Type B pancreatic cell (in vitro differentiated cells): ENCODE measurements around the gene C12orf42. TPM values are rescaled to one million over a fixed set of nuclear protein-coding genes. Genes with fewer than 3 reads are reported as not detected.

Experiments
- DNase-seq: peaks from one replicate; pipeline ENCODE4 v3.0.0; 2021; ENCODE audit warnings: mixed read lengths; ENCODE audit not compliant: unreplicated experiment; ENCODE audit errors: extremely low spot score
- H3K27ac Mint-ChIP-seq: 2 replicates; pipeline ENCODE4 v1.8.0; 2021; ENCODE audit warnings: mild to moderate bottlenecking, mixed read lengths
- H3K27me3 Mint-ChIP-seq: 2 replicates; pipeline ENCODE4 v1.8.0; 2021; ENCODE audit warnings: mixed read lengths
- H3K36me3 Mint-ChIP-seq: 2 replicates; pipeline ENCODE4 v1.8.0; 2021; ENCODE audit warnings: mixed read lengths
- H3K4me1 Mint-ChIP-seq: one replicate; pipeline ENCODE4 v1.8.0; 2021; ENCODE audit warnings: mixed read lengths; ENCODE audit not compliant: unreplicated experiment
- H3K4me3 Mint-ChIP-seq: 2 replicates; pipeline ENCODE4 v1.8.0; 2021; ENCODE audit warnings: mild to moderate bottlenecking, mixed read lengths
- H3K9me3 Mint-ChIP-seq: 2 replicates; pipeline ENCODE4 v1.8.0; 2021; ENCODE audit warnings: mixed read lengths
- total RNA-seq: library from RNA; stranded (reverse); gene quantifications from 2 replicates; pipeline ENCODE4 v1.2.1, GENCODE V29; 2021; ENCODE audit warnings: low replicate concordance
- TF ChIP-seq, protein P1 (sequence below): fragments of 200-600 bp; sonication (generic); conservative IDR thresholded peaks from 2 replicates; pipeline ENCODE4 v1.5.0; 2021; ENCODE audit warnings: antibody characterized with exemption, mild to moderate bottlenecking

Gene C12orf42
- total RNA-seq, 1 donor from 2014 or later = not detected

DNA sequence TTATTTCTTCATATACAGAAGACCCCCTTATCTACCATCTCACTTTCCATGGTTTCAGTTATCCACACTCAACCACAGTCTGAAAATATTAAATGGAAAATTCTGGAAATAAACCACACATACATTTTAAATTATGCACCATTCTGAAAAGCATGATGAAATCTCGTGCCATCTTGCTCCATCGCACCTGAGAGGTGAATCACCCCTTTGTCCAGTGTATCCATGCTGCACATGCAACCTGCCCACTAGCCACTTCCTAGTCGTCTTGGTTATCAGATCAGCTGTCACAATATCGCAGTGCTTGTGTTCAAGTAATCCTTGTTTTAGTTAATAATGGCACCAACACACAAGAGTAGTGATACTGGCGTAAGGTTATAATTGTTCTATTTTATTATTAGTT, 145.7 kb downstream of the C12orf42 start:
- Mint-ChIP-seq H3K4me3 (no peak overlapping the region), H3K27me3 (peaks cover 3% of the 10 kb centered on the region), H3K36me3 (no peaks in the 10 kb centered on the region), H3K27ac (no peak overlapping the region), H3K4me1 (peaks cover 4% of the 10 kb centered on the region), H3K9me3 (peaks cover 9% of the 10 kb centered on the region)
- TF ChIP-seq, protein P1, sequence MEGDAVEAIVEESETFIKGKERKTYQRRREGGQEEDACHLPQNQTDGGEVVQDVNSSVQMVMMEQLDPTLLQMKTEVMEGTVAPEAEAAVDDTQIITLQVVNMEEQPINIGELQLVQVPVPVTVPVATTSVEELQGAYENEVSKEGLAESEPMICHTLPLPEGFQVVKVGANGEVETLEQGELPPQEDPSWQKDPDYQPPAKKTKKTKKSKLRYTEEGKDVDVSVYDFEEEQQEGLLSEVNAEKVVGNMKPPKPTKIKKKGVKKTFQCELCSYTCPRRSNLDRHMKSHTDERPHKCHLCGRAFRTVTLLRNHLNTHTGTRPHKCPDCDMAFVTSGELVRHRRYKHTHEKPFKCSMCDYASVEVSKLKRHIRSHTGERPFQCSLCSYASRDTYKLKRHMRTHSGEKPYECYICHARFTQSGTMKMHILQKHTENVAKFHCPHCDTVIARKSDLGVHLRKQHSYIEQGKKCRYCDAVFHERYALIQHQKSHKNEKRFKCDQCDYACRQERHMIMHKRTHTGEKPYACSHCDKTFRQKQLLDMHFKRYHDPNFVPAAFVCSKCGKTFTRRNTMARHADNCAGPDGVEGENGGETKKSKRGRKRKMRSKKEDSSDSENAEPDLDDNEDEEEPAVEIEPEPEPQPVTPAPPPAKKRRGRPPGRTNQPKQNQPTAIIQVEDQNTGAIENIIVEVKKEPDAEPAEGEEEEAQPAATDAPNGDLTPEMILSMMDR = no peak
- no peak for DNase-seq

DNA sequence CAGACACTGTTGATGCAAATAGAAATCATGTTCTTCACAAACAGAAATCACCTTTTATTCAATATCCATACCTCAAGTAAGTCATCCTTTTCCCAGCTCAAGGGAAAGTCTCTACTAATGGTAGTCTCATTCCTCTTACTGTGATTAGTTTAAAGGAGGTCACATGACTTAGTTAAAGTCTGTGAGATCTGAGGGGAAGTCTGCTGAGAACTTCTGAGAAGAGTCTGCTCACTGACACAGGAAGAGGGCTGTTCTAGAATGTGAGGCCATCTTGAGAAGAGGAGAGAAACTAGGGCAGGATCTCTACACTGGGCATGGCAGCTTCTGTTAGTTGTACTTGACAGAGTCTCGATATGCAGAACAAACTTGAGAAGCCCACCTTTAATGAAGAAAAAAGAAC, 146.8 kb downstream of the C12orf42 start:
- no peak overlapping the region for H3K4me3 Mint-ChIP-seq
- no peak overlapping the region for H3K27ac Mint-ChIP-seq
- DNase-seq = no peak
- H3K27me3 Mint-ChIP-seq = peaks cover 3% of the 10 kb centered on the region
- H3K4me1 Mint-ChIP-seq = peaks cover 4% of the 10 kb centered on the region
- no peaks in the 10 kb centered on the region for H3K36me3 Mint-ChIP-seq
- peaks cover 4% of the 10 kb centered on the region for H3K9me3 Mint-ChIP-seq
- TF ChIP-seq, protein P1 = no peak

DNA sequence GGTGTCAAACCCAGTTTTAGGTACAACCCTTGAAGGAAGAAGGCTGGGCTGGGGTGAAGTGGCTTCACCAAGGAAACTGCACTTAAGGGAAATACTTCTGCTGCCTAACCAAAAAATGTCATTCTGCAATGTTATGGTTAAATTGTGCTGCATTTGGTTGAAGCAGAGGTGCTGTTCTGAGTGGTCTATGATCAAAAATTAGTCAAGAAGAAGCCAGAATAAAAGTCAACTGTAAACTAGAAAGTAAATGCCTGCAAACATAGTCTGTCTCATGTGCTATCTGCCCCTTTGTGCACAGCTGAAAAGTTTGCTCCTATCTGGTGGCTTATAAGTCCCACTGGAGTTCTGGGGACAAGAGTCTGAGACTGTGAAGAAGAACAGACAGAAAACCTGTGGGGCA, 158.8 kb downstream of the C12orf42 start:
- H3K4me1 Mint-ChIP-seq = no peaks in the 10 kb centered on the region
- no peak overlapping the region for H3K27ac Mint-ChIP-seq
- no peak for DNase-seq
- H3K27me3 Mint-ChIP-seq = peaks cover 10% of the 10 kb centered on the region
- H3K36me3 Mint-ChIP-seq = no peaks in the 10 kb centered on the region
- TF ChIP-seq, protein P1 = no peak
- peaks cover 5% of the 10 kb centered on the region for H3K9me3 Mint-ChIP-seq
- H3K4me3 Mint-ChIP-seq = no peak overlapping the region

DNA sequence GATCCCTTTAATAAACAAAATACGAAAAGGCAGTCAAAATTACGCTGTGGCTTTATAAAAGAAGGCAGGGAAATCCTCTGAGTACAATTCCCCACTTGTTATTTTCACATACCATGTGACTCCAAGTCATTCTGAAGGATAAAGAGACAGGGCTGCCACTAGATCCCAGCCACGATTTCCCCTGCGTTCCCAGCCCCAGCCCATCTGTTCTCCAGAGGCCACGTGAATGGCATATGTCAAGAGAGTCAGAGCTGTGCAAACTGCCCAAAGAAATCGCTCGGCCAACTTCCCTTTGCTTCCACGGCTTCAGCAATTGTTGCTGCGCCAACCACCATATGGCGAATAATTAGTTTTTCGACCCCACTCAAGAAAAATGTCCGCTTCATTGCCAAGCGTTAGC, 161.3 kb downstream of the C12orf42 start:
- Mint-ChIP-seq H3K4me3 (no peak overlapping the region), H3K4me1 (no peaks in the 10 kb centered on the region), H3K27me3 (peaks cover 19% of the 10 kb centered on the region), H3K27ac (no peak overlapping the region), H3K36me3 (no peaks in the 10 kb centered on the region), H3K9me3 (no peaks in the 10 kb centered on the region)
- no peak for DNase-seq
- TF ChIP-seq, protein P1 = no peak

DNA sequence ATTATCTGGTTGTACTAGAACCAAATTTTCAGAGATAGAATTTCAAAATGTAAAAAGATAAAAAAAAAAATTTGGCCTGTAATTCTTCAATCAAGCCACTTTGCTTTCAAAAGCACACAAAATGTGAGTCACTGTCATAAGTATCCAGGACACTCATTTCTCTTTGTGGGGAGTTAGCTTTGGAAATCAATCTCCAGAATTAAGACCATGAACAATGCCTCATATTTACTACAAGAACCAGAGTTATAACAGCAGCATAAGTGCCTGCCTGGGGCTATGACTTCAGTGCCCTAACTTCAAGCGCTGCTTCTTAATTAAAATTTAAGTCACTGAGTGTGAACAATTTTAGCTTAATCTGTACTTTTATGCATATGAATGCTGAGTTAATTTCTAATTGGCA, 162.1 kb downstream of the C12orf42 start:
- Mint-ChIP-seq H3K27me3 (peaks cover 19% of the 10 kb centered on the region), H3K4me1 (no peaks in the 10 kb centered on the region), H3K36me3 (no peaks in the 10 kb centered on the region)

More for the DNA sequence above, 162.1 kb downstream of the C12orf42 start:
- no peak for DNase-seq
- TF ChIP-seq, protein P1 = no peak
- no peaks in the 10 kb centered on the region for H3K9me3 Mint-ChIP-seq
- H3K4me3 Mint-ChIP-seq = no peak overlapping the region
- no peak overlapping the region for H3K27ac Mint-ChIP-seq
